ENCODE measurements around the gene GUCA2A. TPM values are rescaled to one million over a fixed set of nuclear protein-coding genes. Genes with fewer than 3 reads are reported as not detected.

Gene GUCA2A
- total and polyA plus RNA-seq, 9 of the 15 experiments (the other 6 are each of a cell fraction or from before 2014, with no cell fraction given) = not detected

- H3K36me3 ChIP-seq (ENCODE audit: control insufficient read depth, insufficient read depth, low read length) = no peaks in the 10 kb centered on the region
- ATAC-seq = no peak
- ChIA-PET CTCF (ENCODE audit: low intra/inter-chr PET ratio) (no interaction called here), POLR2A (no interaction called here)
- intact Hi-C loops (cut with micrococcal nuclease) (loop anchor here (5.0 to 10.0 kb wide), 2 partner anchors 432 to 590 kb away; no protein-coding TSS in a partner anchor), in situ Hi-C loops (cut with MboI) (loop anchor here (5.0 to 25.0 kb wide), 3 partner anchors 333 to 587 kb away; no protein-coding TSS in a partner anchor)
- H3K4me1 ChIP-seq (replicated peaks in 1 of 2; ENCODE audit: control insufficient read depth in 2 of 2, insufficient read depth in 2 of 2, low read length in 2 of 2) = peaks cover 0 to 4% of the 10 kb centered on the region in 2 experiments; a peak in 1 of 5 replicates
- no peaks in the 10 kb centered on the region for H3K9me1 ChIP-seq (ENCODE audit: control insufficient read depth, insufficient read depth, low read length)
- H3K79me2 ChIP-seq (ENCODE audit: control insufficient read depth, insufficient read depth, low read length) = no peaks in the 10 kb centered on the region
- WGBS (ENCODE audit: insufficient coverage, low coverage, missing lambda C conversion rate) = 2% methylated on average over 12 of the region's 12 CpGs
- H3K9ac ChIP-seq (ENCODE audit: insufficient read depth in 1 of 2, low read depth in 2 of 2, low read length in 2 of 2) = no peak overlapping the region
- DNase-seq (ENCODE audit: extremely low read depth in 1 of 4, low spot score in 3 of 4) = no peak
- H3K27me3 ChIP-seq (ENCODE audit: control insufficient read depth in 2 of 2, insufficient read depth in 2 of 2, low read length in 2 of 2) = peaks cover 21 to 56% of the 10 kb centered on the region in 2 experiments
- TF ChIP-seq TGIF2 (CRISPR knock-in tag; IDR thresholded peaks at IDR 0.05) = no peak
- TF ChIP-seq XRCC5 (IDR thresholded peaks at IDR 0.05; ENCODE audit: low read depth, low read length) = no peak
- TF ChIP-seq FOXM1 (IDR thresholded peaks at IDR 0.05; ENCODE audit: low read depth) = no peak
- TF ChIP-seq FOXM1 (CRISPR knock-in tag; IDR thresholded peaks at IDR 0.05; ENCODE audit: low read depth) = no peak
- TF ChIP-seq SIRT6 (IDR thresholded peaks at IDR 0.05; ENCODE audit: low read depth, low read length) = no peak
- TF ChIP-seq ZBED1 (IDR thresholded peaks at IDR 0.05) = no peak
- TF ChIP-seq, protein P1, sequence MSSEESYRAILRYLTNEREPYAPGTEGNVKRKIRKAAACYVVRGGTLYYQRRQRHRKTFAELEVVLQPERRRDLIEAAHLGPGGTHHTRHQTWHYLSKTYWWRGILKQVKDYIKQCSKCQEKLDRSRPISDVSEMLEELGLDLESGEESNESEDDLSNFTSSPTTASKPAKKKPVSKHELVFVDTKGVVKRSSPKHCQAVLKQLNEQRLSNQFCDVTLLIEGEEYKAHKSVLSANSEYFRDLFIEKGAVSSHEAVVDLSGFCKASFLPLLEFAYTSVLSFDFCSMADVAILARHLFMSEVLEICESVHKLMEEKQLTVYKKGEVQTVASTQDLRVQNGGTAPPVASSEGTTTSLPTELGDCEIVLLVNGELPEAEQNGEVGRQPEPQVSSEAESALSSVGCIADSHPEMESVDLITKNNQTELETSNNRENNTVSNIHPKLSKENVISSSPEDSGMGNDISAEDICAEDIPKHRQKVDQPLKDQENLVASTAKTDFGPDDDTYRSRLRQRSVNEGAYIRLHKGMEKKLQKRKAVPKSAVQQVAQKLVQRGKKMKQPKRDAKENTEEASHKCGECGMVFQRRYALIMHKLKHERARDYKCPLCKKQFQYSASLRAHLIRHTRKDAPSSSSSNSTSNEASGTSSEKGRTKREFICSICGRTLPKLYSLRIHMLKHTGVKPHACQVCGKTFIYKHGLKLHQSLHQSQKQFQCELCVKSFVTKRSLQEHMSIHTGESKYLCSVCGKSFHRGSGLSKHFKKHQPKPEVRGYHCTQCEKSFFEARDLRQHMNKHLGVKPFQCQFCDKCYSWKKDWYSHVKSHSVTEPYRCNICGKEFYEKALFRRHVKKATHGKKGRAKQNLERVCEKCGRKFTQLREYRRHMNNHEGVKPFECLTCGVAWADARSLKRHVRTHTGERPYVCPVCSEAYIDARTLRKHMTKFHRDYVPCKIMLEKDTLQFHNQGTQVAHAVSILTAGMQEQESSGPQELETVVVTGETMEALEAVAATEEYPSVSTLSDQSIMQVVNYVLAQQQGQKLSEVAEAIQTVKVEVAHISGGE (CRISPR knock-in tag; IDR thresholded peaks at IDR 0.05) = no peak
- TF ChIP-seq ZFP30 (CRISPR knock-in tag; IDR thresholded peaks at IDR 0.05; ENCODE audit: borderline replicate concordance) = no peak
- TF ChIP-seq NEUROD1 (IDR thresholded peaks at IDR 0.05; ENCODE audit: borderline replicate concordance, low read depth, low read length, partially characterized antibody) = no peak
- TF ChIP-seq HDAC8 (tag; IDR thresholded peaks at IDR 0.05) = no peak
- no peak for TF ChIP-seq XRCC3 (IDR thresholded peaks at IDR 0.05)
- no peak for TF ChIP-seq TOE1 (IDR thresholded peaks at IDR 0.05; ENCODE audit: borderline replicate concordance)
- no peak for TF ChIP-seq TOE1 (CRISPR knock-in tag; IDR thresholded peaks at IDR 0.05; ENCODE audit: borderline replicate concordance, low read depth)
- TF ChIP-seq LEF1 (IDR thresholded peaks at IDR 0.05) = no peak
- no peak for TF ChIP-seq NONO (IDR thresholded peaks at IDR 0.05; ENCODE audit: low read depth in 2 of 2, low read length in 1 of 2)
- no peak for TF ChIP-seq CREB1 (IDR thresholded peaks at IDR 0.05)
- TF ChIP-seq CREB1 (CRISPR knock-in tag; IDR thresholded peaks at IDR 0.05) = no peak
- H3K4me2 ChIP-seq (ENCODE audit: insufficient read depth, low read length) = no peak overlapping the region
- no TSS peak for BruUV-seq (replicated peaks)
- no peak overlapping the region for H3K4me3 ChIP-seq
- no peaks in the 10 kb centered on the region for H3K9me3 ChIP-seq (replicated peaks; ENCODE audit: control insufficient read depth, insufficient read depth, low read depth, low read length)
- no peak for FAIRE-seq
- peaks cover 11% of the 10 kb centered on the region for H4K20me1 ChIP-seq (replicated peaks; ENCODE audit: control insufficient read depth, insufficient read depth, low read length)
- no peak overlapping the region for H2AFZ ChIP-seq (ENCODE audit: low read depth, low read length)
- no peak overlapping the region for H3K27ac ChIP-seq (ENCODE audit: extremely low read depth, low read depth, low read length)
Observed at GRCh38 chr1:42144711-42145388, 19.7 kb downstream of the GUCA2A start.

All from K562 (cell line).